HS-27A (cell line): ENCODE measurements around the gene ARAP1.

Experiments used
- DNase-seq: peaks from one replicate; pipeline ENCODE4 v3.0.0-alpha.2; 2012; ENCODE audit warnings: low read depth, missing footprints

The ARAP1 gene

DNA sequence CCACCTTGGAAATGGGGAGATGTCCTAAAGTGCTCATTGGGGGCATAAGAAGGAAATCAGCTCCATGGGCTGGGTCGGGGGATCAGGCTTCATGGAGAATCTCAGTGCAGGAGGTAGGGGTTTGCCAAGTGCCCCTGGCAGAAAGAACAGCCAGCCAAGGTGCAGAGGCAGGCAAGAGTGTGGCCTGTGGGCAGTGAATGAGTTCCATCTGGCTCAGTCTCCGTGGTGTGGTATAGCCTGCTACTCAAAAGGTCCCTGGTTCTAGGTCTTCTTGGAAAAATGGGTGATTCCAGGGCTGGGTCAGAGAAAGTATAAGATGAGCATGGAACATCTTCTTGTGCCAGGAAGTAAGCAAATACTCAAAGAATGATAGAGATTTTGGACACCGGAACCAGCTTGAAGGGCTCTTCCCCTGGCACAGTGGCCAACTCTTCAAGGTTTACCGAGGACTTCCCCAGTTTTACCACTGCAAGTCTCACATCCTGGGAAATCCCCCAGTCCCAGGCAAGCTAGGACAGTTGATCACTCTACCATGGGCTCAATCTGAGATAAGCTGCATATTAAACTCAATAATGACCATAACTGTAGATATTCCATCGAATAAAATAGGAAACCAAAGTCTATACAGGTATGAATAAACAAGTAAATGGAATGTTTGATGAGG, 10.6 kb upstream of the ARAP1 start:
- no peak for DNase-seq

GRCh38 chr11:72760539-72761405, 8.6 kb upstream of the ARAP1 start:
- DNase-seq = no peak

GRCh38 chr11:72759468-72759985, 7.3 kb upstream of the ARAP1 start:
- DNase-seq = no peak

DNA sequence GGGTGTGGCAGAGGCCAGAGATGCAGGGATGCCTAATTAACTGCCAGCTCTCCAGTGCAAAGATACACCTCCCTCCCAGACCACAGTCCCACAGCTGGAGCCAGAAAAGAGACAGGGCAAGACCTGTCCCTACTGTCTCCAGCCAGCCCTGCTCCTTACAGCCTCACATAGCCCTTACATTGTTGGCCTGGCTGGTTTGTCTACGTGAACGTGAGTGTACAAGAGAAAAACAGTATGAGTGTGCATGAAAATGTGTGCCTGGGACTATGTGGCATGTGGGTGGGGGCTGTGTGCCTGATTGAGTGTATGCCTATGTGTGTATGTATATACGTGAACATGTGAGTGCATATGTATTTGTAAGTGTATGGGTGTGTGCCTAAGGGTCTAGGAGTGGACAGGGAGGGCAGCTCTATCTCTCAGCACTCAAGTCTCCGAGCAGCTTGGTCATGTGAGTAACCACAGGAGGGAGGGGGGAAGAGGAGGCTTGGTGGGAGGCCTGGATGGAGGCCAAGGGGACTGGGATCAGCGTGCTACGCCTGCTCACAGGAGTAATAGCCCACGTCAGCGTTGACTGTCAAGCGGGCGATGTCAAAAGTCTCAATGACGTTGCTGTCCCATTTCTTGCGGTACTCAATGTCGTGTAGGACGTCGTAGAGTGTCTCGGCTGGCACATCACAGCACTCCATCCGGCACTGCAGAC, 6.6 kb upstream of the ARAP1 start:
- DNase-seq = no peak

DNA sequence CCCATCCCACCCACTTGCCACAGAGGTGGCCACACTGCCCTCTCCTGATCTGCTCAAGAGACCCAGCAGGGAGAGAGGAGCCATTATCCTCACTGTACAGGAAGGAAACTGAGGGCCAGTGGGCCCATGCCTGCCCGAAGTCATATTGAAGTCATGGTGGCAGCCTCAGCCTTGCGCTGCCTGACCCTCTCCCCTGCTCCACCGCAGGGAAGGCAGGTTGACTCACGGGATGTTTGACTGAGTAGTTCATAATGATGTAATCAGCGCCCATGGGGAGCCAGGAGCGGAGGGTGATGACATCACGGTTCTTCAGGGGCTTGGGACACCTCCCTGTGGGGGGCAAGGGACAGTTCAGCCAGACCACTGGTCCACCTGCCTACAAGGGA, 6.1 kb upstream of the ARAP1 start:
- no peak for DNase-seq

GRCh38 chr11:72755713-72756285, 3.6 kb upstream of the ARAP1 start:
- no peak for DNase-seq

DNA sequence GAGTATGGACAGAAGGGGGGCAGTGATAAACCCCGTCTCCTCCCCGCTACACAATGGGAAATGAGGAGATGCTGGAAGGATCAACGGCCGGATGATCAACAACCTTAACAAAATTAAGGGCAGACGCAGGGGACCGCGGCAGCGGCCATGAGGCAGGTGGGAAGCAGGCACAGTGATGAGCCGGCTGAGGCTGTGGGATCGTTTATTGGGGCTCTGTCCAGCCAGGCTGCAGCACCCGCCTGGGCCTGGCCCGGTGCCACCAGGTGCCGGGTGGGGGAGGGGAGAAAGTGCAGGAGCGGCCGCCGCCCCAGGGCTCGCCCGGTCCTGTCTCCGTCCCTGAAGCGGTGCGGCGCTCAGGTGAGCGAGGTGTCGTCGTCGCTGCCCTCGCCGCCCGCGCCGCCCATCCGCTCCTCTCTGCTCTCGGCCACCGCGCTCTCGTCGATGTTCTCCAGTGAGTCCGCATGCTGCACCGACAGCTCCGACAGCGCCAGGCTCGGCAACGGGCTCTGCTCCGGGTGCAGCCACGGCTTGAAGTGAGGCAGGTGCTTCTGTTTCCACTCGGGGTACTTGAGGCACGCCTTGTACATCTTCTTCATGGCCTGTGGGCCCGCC, 2.4 kb upstream of the ARAP1 start:
- no peak for DNase-seq

GRCh38 chr11:72754149-72754543, 1.9 kb upstream of the ARAP1 start:
- no peak for DNase-seq

- DNase-seq = no peak
Observed at GRCh38 chr11:72753341-72754148, 1.3 kb upstream of the ARAP1 start.

DNA sequence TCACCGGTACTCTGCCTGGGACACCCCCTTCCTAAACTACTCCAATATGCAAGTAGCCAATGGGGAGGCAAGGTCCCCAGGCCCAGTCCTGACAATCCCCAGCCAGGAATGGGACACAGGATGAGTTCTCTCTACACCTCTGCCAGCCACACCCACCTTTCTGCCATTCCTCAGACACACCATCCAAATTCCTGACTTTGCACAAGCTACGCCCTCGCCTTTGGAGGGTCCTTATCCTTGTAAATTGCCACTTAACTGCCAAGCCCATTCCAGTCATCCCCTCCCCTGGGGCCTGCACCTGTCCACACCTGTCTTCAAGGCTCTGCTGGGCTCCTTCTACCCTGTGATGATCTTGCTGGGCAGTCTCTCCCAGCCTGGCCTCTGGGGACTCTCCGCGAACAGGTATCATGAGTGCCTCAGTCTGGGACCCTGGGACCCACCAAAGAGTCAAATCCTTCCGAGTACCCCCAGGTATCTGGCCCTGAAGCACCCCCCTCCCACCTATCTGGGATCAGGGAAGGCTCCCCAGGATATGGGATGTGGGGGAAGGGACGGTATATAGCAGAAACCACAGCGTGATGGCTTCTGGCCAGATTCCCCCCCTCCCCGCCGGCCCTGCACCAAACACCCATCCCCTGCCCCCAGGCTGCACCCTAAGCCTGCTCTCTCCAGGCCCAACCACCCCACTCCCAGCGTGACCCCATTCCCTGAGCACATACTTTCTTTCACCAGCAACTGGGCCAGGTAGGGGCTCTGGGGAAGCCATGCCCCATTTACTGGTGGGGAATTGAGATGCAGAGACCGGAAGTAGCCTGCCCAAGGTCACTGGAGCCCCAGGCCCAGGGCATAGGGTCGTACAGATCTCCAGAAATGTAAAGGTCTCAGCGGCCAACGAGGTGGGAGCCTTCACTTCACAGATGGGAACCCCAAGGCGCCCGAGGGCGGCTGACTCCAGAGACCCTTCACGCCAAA, 806 bp downstream of the ARAP1 start:
- no peak for DNase-seq

GRCh38 chr11:72750556-72751115, 1.6 kb downstream of the ARAP1 start:
- DNase-seq = no peak

- no peak for DNase-seq
Observed at GRCh38 chr11:72750086-72750485, 2.1 kb downstream of the ARAP1 start.

DNA sequence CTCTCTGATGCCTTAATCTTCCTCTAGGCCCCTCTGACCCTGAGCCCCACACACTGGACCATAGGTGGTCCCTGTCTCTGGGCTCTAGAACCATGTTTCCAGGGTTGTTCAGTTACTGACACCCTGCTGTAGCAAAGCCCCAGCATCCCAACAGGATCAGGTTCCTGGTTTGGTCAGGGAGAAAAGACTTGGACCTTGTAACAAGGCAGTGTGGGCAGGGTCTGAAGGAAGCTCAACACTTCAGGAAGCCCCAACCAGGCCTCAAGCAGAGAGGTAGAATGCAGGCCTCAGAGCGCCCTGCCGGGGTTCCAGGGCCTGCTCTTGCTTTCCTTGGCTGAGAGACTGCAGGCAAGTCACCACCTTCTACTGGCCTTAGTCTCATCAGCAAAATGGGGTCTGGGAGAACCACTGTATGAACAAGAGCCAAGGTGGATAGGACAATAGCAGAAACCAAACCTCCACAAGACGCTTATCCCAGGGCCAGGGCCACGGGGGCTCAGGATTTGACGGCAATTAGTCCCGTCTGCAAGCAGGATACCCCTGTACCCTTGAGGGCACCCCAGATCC, 4.8 kb downstream of the ARAP1 start:
- no peak for DNase-seq

DNA sequence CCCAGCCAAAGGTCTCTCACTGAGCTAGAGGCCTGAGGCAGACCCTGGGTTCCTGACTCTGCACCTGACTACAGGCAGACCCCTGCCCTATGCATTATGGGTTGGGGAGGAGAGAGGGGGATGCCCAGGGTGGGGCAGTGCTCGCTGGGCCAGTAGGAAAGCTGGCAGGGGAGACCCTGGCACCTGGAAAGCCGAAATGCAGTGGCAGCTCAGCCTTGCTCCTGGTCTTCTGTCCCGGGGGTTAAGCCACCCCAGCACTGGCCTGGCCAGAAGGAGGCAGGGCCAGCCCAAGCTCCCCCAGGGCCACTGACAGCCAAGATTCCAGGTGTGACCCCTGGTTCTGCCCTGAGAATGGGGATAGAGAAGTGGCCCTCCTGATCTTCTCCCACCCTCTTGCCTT, 5.4 kb downstream of the ARAP1 start:
- DNase-seq = no peak

DNA sequence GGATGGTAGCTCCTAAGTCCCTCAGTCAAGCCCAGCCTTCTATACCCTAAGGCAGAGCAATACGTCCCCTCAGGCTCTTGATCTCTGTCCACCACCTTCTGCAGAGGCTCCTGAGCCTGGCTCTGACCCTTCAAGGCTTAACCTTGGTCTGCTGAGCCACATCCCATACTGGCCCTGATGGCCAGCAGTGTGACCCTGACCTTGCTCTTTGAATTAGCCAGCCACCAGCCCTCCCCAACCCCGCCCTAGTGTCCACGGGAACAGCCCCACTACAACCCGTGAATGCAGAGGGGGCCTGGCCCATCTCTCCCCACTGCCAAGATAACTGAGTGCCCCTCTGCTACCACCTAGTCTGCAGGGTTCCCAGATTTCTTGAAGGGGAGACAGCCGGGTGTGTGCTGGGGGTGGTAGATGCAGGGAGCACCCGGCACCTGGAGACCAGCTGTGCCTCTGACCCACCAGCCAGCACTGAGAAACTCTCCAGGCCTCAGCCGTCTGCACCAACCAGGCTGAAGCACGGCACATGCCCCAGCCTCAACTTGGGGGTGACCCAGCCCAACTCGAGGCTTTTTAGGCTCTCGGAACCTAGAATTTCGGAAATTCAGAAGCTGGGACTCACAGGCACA, 6.2 kb downstream of the ARAP1 start:
- no peak for DNase-seq

- no peak for DNase-seq
Observed at GRCh38 chr11:72745511-72745910, 6.7 kb downstream of the ARAP1 start.

- DNase-seq = no peak
Observed at GRCh38 chr11:72744474-72744873, 7.7 kb downstream of the ARAP1 start.

- DNase-seq = no peak
Observed at GRCh38 chr11:72743321-72744221, 8.6 kb downstream of the ARAP1 start.
